ENCODE measurements around the gene IRGC.

IRGC gene

DNA sequence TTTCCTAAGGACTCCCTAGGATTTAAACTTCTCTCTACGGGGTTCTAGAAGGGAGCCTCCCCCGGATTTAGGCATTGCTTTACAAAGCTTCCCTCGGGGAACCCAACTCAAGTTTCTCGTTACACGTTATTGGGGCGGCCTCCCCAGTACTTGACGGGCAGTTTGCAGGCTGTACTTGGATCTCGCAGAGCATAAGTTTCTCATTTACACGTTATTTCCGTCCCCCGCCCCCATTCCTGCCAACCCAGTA is 38.3 kb downstream of the IRGC start (continued):
- TF ChIP-seq ZNF768 (tag by site-specific recombination; IDR thresholded peaks at IDR 0.05) (no peak), ZNF223 (tag by site-specific recombination; IDR thresholded peaks at IDR 0.05) (no peak), EGR2 (tag by site-specific recombination; IDR thresholded peaks at IDR 0.05; ENCODE audit: low read depth) (no peak), ZNF211 (tag by site-specific recombination; IDR thresholded peaks at IDR 0.05; ENCODE audit: low read depth) (no peak), ZNF155 (tag by site-specific recombination; IDR thresholded peaks at IDR 0.05) (no peak), ZNF530 (tag by site-specific recombination; IDR thresholded peaks at IDR 0.05; ENCODE audit: low read depth) (no peak), GLIS2 (tag by site-specific recombination; IDR thresholded peaks at IDR 0.05) (0 out of 2 replicates have a peak, but pooled peaks have one; percentile 86), ZIC2 (tag by site-specific recombination; IDR thresholded peaks at IDR 0.05) (peak; percentile 46), SP2 (tag by site-specific recombination; IDR thresholded peaks at IDR 0.05) (no peak), ZNF302 (tag by site-specific recombination; IDR thresholded peaks at IDR 0.05; ENCODE audit: low read depth) (no peak), SCRT1 (tag by site-specific recombination; IDR thresholded peaks at IDR 0.05; ENCODE audit: borderline replicate concordance) (no peak), ZNF76 (tag by site-specific recombination; IDR thresholded peaks at IDR 0.05; ENCODE audit: borderline replicate concordance, low read depth) (no peak; the same call in 1 of the 2 replicates), ZNF626 (tag by site-specific recombination; IDR thresholded peaks at IDR 0.05) (no peak), ZBTB1 (tag by site-specific recombination; IDR thresholded peaks at IDR 0.05) (no peak), PRDM1 (tag by site-specific recombination; IDR thresholded peaks at IDR 0.05) (no peak), ZNF658 (tag by site-specific recombination; IDR thresholded peaks at IDR 0.05) (no peak), ZNF624 (tag by site-specific recombination; IDR thresholded peaks at IDR 0.05) (no peak), GLI2 (tag by site-specific recombination; IDR thresholded peaks at IDR 0.05; ENCODE audit: borderline replicate concordance, low read depth) (no peak), ZSCAN30 (tag by site-specific recombination; IDR thresholded peaks at IDR 0.05) (no peak), ZBTB8A (tag by site-specific recombination; IDR thresholded peaks at IDR 0.05) (0 out of 2 replicates have a peak, but pooled peaks have one; percentile 3)
- TF ChIP-seq, protein P1, sequence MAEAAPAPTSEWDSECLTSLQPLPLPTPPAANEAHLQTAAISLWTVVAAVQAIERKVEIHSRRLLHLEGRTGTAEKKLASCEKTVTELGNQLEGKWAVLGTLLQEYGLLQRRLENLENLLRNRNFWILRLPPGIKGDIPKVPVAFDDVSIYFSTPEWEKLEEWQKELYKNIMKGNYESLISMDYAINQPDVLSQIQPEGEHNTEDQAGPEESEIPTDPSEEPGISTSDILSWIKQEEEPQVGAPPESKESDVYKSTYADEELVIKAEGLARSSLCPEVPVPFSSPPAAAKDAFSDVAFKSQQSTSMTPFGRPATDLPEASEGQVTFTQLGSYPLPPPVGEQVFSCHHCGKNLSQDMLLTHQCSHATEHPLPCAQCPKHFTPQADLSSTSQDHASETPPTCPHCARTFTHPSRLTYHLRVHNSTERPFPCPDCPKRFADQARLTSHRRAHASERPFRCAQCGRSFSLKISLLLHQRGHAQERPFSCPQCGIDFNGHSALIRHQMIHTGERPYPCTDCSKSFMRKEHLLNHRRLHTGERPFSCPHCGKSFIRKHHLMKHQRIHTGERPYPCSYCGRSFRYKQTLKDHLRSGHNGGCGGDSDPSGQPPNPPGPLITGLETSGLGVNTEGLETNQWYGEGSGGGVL (tag by site-specific recombination; IDR thresholded peaks at IDR 0.05) = peak; percentile 71; the same call in 1 of the 2 replicates
- TF ChIP-seq, protein P2, sequence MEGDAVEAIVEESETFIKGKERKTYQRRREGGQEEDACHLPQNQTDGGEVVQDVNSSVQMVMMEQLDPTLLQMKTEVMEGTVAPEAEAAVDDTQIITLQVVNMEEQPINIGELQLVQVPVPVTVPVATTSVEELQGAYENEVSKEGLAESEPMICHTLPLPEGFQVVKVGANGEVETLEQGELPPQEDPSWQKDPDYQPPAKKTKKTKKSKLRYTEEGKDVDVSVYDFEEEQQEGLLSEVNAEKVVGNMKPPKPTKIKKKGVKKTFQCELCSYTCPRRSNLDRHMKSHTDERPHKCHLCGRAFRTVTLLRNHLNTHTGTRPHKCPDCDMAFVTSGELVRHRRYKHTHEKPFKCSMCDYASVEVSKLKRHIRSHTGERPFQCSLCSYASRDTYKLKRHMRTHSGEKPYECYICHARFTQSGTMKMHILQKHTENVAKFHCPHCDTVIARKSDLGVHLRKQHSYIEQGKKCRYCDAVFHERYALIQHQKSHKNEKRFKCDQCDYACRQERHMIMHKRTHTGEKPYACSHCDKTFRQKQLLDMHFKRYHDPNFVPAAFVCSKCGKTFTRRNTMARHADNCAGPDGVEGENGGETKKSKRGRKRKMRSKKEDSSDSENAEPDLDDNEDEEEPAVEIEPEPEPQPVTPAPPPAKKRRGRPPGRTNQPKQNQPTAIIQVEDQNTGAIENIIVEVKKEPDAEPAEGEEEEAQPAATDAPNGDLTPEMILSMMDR (tag by site-specific recombination; IDR thresholded peaks at IDR 0.05) = no peak
- TF ChIP-seq, protein P3, sequence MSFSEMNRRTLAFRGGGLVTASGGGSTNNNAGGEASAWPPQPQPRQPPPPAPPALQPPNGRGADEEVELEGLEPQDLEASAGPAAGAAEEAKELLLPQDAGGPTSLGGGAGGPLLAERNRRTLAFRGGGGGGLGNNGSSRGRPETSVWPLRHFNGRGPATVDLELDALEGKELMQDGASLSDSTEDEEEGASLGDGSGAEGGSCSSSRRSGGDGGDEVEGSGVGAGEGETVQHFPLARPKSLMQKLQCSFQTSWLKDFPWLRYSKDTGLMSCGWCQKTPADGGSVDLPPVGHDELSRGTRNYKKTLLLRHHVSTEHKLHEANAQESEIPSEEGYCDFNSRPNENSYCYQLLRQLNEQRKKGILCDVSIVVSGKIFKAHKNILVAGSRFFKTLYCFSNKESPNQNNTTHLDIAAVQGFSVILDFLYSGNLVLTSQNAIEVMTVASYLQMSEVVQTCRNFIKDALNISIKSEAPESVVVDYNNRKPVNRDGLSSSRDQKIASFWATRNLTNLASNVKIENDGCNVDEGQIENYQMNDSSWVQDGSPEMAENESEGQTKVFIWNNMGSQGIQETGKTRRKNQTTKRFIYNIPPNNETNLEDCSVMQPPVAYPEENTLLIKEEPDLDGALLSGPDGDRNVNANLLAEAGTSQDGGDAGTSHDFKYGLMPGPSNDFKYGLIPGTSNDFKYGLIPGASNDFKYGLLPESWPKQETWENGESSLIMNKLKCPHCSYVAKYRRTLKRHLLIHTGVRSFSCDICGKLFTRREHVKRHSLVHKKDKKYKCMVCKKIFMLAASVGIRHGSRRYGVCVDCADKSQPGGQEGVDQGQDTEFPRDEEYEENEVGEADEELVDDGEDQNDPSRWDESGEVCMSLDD (tag by site-specific recombination; IDR thresholded peaks at IDR 0.05) = 0 out of 2 replicates have a peak, but pooled peaks have one; percentile 85
- TF ChIP-seq, protein P4, sequence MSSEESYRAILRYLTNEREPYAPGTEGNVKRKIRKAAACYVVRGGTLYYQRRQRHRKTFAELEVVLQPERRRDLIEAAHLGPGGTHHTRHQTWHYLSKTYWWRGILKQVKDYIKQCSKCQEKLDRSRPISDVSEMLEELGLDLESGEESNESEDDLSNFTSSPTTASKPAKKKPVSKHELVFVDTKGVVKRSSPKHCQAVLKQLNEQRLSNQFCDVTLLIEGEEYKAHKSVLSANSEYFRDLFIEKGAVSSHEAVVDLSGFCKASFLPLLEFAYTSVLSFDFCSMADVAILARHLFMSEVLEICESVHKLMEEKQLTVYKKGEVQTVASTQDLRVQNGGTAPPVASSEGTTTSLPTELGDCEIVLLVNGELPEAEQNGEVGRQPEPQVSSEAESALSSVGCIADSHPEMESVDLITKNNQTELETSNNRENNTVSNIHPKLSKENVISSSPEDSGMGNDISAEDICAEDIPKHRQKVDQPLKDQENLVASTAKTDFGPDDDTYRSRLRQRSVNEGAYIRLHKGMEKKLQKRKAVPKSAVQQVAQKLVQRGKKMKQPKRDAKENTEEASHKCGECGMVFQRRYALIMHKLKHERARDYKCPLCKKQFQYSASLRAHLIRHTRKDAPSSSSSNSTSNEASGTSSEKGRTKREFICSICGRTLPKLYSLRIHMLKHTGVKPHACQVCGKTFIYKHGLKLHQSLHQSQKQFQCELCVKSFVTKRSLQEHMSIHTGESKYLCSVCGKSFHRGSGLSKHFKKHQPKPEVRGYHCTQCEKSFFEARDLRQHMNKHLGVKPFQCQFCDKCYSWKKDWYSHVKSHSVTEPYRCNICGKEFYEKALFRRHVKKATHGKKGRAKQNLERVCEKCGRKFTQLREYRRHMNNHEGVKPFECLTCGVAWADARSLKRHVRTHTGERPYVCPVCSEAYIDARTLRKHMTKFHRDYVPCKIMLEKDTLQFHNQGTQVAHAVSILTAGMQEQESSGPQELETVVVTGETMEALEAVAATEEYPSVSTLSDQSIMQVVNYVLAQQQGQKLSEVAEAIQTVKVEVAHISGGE (tag by site-specific recombination; conservative IDR thresholded peaks at IDR 0.05; ENCODE audit: low read depth) = peak; percentile 52; the same call in 1 of the 2 replicates
- TF ChIP-seq, protein P5, sequence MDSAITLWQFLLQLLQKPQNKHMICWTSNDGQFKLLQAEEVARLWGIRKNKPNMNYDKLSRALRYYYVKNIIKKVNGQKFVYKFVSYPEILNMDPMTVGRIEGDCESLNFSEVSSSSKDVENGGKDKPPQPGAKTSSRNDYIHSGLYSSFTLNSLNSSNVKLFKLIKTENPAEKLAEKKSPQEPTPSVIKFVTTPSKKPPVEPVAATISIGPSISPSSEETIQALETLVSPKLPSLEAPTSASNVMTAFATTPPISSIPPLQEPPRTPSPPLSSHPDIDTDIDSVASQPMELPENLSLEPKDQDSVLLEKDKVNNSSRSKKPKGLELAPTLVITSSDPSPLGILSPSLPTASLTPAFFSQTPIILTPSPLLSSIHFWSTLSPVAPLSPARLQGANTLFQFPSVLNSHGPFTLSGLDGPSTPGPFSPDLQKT (IDR thresholded peaks at IDR 0.05; ENCODE audit: borderline replicate concordance, low read depth, low read length) = no peak
- TF ChIP-seq, protein P6, sequence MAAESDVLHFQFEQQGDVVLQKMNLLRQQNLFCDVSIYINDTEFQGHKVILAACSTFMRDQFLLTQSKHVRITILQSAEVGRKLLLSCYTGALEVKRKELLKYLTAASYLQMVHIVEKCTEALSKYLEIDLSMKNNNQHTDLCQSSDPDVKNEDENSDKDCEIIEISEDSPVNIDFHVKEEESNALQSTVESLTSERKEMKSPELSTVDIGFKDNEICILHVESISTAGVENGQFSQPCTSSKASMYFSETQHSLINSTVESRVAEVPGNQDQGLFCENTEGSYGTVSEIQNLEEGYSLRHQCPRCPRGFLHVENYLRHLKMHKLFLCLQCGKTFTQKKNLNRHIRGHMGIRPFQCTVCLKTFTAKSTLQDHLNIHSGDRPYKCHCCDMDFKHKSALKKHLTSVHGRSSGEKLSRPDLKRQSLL (tag by site-specific recombination; IDR thresholded peaks at IDR 0.05) = no peak
- TF ChIP-seq, protein P7, sequence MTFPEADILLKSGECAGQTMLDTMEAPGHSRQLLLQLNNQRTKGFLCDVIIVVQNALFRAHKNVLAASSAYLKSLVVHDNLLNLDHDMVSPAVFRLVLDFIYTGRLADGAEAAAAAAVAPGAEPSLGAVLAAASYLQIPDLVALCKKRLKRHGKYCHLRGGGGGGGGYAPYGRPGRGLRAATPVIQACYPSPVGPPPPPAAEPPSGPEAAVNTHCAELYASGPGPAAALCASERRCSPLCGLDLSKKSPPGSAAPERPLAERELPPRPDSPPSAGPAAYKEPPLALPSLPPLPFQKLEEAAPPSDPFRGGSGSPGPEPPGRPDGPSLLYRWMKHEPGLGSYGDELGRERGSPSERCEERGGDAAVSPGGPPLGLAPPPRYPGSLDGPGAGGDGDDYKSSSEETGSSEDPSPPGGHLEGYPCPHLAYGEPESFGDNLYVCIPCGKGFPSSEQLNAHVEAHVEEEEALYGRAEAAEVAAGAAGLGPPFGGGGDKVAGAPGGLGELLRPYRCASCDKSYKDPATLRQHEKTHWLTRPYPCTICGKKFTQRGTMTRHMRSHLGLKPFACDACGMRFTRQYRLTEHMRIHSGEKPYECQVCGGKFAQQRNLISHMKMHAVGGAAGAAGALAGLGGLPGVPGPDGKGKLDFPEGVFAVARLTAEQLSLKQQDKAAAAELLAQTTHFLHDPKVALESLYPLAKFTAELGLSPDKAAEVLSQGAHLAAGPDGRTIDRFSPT (tag by site-specific recombination; IDR thresholded peaks at IDR 0.05) = no peak
